CD4-positive, alpha-beta T cell treated with Interleukin-15 for 1 hour (primary cell): Measurements from ENCODE around the gene ATF3.

ENCODE experiments used
- DNase-seq: peaks from one replicate; pipeline ENCODE4 v3.0.0-alpha.2; 2020

Gene ATF3

DNA sequence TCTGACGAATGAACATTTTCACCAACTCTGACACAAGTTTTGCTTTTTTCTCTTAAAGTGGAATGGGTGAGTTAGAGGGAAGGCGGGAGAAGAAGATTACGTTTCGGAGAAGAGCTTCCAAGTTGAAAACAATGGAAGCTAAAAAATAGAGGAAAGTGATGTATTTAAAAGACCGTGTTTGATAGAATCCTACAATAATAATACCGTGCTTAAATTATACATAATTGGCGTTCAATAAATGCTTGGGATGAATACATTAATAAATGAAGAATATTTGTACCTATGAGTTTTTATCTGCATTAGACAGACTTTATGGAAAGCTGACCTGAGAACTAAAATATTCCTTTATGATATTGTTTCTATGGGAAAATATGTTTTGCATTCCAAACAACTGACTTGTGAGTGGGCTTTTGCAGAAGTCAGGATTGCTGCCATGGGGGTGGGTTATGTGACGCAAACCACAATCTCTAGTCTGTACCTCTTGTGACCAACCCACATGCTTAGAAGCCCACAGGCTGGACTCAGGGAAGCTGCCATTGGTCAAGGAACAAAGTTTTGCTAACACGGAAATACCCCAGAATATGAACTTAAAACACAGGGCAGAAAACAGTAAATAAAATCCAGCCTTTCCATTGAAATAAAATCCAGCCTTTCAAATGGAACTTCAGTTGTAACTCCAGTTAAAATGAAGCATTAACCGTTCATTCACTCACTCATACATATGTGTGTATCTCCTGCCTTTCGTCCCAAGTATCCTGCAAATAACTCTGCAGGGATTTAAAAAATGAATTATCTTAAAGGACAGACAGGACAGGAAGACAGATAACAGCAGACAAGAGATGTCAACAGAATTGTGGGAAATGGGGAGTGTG, 21.3 kb upstream of the ATF3 start:
- DNase-seq, result no peak

DNA sequence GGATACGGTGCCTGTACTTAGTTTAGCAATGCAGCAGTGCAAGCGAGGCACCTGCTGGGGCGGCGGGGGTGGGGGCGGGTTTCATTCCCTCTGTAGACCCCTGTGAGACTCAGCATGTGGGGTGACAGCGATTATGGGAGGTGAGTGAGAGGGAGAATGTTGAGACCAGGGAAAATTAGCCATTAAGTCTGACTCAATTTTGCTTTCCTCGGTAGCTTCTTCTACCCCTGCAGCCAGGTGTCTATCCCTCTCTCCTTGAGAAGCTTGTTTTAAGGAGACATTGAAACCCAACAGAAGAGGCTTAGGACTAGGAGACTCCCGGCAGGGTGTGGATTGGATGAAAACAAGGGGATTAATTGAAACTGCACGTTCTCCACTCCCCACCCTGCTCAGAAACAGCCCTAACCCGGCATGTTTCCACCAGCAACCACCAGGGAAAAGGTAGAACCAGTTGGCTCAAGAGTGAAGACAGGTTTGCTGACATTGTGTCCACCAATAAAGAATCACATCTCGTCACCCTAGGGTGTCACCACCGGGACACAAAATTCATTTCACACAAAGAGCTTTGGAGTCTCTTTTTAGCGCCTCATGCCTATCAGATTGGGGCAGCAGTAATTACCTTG, 20.6 kb upstream of the ATF3 start:
- no peak for DNase-seq

DNA sequence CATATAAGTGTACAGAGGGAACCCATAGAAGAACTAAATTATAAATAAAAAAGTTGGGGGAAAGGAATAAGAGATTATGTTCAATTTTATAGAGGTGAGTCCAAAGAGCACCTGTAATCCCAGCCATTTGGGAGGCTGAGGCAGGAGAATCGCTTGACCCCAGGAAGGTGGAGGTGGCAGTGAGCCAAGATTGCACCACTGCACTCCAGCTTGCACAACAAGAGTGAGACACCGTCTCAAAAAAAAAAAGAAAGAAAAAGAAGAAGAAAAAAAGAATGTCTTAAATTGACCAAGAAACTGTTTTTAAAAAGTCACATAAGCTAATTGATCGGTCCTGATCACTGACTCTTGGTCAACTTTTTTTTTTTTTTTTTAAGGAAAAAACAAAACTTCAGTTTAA, 19.1 kb upstream of the ATF3 start:
- no peak for DNase-seq

DNA sequence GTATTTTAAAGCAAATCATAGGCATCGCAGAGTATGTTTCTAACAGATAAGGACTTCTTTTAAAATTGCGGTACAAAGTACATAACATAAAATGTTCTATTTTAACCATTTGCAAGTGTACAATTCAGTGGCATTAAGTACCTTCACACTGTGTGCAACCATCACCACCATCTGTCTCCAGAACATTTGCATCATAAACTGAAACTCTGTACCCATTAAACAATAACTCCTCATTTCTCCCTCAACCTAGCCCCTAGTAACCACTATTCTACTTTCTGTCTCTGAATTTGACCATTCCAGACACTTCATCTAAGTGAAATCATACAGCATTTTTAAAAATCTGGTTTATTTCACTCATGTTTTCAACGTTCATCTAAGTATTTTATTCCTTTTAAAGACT, 16.6 kb upstream of the ATF3 start:
- DNase-seq, result no peak

DNA sequence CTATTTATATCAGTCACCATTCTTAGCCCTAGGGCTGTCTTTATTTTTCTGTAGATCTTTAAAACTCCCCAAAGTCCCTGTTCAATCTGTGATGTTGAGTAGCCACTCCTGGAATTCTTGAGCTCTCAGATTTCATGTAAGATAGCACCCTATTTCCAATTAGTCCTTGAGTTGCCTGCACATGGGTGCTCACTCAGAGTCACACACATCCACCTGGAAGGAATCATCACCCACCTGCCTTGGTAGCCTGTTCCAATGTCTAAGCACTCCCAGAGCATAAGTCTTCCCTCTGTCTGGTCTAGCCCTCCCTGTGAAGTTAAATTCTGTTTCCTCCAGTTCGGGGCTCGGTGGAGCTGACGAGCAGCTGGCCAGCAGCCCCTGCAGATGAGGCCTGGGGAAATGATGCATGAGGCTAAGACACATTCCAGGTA, 14.7 kb upstream of the ATF3 start:
- no peak for DNase-seq

DNA sequence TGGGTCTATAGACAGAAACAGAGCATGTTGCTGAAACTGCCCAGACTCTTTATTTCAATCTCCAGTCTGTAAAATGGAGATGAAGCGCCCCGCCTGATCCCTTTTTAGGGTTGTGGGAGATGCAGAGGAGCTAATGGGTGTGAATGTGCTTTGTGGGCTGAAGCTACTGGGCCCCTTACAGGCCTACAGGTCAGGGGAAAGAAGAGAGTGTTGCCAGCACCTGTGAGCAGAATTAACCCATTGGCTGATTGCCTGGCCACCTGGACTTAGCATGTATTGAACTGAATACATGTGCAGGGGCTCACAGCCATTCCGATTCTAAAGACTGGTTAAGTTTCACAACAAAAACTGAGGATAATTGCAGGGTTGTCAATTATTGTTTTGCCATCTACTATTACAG, 13.9 kb upstream of the ATF3 start:
- no peak for DNase-seq

DNA sequence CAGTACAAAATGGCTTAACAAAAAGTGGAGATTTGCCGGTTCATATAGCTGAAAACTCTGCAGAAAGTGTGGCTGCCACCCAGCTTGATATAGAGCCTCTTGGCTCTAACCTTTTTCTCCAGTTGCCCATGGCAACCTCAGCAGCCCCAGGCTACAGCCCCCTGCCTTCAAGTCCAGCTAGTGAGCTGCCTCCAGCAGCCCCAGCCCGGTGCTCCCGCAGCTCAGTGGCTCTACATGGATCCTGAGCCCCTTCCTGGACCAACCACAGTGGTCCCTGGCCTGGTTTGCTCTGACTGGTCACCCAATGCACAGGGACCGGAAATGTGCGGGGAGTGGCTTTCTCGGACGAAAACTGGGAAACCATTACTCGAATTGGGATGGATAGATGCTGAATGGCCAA, 13.3 kb upstream of the ATF3 start:
- no peak for DNase-seq

DNA sequence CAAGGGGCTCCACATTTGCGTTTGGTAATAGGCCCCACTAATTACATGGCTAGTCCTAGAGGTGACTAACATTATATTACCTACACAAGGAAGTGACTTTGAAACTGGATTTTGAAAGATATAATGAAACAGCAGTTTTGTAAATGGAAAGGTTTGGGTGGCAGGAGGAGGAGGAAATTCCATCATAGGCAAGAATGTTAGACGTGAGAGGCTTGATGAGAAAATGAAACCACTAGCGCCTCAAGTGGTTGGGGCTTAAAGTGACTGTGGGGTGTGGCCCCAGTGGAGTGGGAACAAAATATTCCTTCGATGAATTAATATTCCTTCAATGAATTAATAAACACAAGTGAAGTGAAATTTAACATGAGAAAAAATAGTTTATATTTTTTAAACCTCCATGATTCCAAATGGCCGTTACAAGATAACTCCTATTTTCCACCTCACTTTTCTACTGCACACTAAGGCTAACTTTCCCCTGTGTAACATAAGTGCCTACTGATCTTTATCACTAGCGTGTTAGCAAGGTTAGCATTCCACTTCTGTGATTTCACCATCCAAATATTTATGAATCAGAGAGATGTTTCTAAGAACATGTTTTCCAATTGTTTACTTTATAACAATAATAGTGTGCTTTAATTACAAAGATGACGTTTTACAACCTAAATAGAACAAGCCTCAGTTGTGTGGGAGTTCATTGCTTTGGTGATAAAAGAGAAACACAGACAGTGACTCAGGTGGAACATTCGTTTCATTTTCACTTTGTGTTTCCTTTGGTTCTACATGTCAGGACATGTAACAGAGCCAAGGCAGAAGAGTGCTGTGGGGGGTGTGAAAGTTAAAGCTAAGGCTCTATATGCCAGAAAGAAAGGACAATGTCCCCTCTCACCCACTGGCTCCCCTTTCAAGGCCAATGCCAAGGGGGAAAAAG, 12.5 kb upstream of the ATF3 start:
- DNase-seq, result peak; percentile 50

DNA sequence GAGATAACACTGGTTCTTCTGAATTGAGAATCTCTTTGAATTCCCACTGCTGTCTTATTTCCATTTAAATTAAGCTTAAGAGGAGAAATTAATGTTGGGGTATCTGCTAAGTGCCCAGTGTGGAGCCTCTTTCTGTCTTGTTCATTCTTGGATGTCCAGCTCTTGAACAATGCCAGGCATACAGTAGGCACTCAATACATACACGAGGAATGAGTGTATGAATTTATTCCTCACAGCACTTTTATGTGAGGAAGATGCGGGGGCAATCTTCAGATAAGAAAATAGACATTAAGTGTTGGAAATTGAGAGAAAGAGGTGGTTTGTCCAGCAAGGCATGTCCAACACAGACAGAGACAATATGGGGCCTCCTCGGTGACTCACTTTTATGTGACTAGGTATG, 11.8 kb upstream of the ATF3 start:
- no peak for DNase-seq

DNA sequence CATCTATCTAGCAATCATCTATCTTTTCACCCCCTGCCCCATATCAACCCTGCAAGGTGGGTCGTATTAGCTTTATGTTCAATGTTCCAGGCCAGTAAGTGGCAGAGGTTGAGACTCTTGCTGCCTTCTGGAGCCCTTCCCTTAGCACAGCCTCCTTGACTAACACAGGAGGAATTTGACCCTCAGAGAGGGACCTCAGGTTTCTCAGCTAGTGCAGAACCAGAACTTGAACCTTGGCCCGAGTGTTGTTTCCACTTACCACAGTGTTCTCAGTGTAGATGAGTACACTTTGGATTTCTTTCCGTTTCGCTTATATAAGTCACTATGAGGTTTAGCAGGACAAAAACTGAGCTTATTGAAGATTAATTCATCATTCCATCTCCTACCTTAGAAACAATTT, 11.1 kb upstream of the ATF3 start:
- no peak for DNase-seq

DNA sequence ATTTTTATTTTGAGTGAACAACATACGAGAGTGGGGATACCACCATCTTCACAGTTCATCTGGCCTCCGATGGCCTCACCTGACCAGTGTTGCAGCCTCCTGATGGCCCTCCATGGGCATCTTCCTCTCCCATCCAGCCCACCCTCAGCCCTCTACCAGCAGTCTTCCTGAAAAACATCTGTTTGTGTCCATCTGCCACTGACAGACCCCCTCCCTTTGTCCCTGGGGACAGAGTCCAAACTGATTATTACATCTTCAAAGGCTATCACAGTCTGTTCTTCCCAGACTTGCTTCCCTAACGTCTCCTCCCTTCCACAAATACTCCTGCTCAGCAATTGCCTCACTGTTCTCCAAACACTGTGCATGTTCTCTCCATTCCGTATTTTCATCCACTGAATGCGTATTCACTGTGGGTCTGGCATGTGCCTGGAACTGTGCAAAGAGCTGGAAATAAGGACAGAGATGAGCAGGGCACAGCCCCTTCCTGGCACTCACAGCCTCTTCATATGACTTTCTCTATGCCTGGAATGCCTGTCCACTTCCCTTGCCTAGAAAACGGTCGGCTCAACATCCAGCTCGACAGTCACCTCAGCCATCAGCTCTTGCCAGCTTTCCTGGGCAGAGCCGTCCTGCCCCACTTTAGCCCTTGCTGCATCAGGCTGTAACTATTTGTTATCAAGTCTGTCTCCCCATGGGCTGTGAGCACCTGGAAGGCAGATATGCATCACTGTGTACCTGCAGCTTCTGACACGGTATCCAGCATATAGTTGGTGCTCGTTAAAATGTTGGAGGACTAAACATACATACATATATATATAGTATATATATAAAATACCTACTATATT, 8.3 kb upstream of the ATF3 start:
- no peak for DNase-seq

DNA sequence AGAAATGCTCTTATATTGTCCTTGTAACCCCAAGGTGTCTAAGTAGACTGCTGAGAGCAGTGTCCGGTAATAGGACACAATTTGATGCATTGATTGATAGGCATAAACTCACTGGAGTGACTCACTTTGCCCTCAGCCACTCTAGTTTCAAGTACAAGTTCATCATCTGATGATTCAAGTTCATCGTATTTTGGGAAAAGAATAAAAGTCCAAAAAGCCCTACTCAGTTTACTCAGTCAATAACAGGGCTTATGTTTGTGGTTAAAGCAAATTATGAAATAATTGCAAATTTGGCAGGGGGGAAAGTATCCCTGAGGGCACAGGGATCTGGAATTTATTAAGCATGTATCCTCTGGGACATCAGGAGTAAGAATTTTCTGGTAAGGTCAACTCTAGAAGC, 7.6 kb upstream of the ATF3 start:
- no peak for DNase-seq

DNA sequence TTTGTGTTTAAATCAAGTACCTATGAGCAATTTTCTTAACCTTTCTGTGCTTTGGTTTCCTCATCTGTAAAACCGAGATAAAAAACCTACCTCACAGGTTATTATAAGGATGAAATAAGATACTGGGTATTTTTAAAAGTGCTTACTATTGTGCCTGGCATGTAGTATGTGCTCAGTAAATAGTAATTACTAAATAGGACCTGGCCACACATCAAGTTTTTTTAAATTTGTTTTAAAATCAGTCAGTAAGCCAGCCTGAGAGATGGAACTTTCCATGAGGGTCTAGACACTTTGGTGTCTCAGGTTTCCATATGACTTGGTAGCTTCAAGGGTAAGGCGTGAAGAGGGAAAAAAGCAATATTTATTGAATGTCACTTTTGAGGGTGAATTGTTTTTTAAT, 7.0 kb upstream of the ATF3 start:
- DNase-seq, result no peak

DNA sequence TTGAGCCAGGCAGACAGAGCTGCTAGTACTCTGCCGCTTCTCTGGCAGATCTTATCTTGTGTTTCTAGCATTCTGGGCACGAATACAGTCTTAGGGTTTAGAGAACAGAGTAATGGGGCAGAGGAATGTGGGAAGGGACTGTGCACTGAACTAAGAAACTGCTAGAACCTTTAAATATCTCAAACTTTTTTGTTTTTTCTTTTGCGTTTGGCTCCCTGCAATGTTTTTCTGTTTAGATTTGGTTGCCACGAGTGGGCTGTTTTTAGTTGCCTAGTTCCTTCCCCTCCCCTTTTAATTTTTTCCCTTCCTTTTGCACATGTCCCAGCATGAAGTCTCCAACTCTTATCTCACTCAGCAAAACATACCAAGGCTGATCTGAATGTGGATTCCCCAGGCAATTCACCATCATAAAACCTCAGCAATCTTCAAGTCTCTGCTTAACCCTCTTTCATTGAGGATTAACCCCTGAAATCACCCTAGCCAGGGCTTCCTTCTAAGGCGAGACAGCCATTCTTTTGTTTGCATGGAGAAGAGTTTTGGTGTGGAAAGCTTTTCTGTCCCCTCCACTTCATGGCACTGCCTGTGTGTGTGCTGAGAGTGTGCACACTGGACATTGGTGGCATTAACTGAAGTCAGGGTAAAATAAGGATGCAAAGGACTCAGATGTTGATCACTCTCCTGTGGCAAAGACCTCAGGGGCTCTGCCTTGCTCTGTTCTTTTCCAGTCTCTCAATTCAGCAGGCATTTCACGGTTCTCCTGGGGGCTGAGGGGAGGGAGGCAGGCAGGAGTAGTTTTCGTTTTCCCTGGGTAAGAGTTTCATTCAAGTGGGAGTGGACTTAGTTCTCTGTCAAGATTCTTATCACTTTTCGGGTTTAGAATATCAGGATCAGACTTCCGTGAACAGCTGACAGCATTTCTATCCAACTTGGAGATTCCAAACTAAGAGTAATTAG, 2.8 kb upstream of the ATF3 start:
- DNase-seq, result no peak

DNA sequence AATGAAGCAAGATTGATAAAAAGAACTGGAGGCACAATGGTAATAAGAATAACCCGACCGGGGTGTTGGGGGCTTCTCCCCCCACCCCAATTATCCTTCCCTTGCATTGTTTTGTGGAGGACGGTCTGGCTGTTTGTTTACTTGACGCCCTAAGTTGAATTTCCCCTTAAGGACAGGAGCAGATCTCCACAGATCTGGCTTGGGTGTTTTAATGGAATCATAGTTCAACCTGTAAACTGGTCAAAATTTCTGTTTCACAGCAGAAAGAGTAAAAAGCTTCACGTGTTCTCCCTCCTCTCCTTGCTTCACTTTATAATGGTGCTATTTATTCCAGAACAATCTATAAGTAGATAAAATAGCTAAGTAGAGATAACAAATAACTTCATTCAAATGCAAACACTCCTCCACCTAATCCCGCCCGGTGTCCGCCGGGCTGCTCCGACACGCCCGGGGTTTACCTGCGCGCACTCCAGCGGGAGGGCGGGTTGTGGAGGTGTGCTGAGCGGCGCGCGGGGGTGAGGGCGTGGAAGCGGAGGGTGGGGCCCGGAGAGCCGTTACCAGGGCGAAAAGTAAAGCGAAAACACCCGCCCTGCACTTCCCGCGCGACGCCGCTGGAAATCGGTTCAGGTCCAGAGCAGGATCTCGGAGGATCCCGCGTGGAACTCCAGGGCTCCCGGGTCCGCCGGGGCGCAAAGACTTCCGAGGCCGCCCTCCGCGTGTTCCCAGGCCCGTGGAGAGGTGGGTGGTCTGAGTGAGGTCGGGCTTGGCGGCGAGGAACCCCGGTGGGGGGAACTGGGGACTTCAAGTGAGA, 2.0 kb upstream of the ATF3 start:
- peak; percentile 73 for DNase-seq

DNA sequence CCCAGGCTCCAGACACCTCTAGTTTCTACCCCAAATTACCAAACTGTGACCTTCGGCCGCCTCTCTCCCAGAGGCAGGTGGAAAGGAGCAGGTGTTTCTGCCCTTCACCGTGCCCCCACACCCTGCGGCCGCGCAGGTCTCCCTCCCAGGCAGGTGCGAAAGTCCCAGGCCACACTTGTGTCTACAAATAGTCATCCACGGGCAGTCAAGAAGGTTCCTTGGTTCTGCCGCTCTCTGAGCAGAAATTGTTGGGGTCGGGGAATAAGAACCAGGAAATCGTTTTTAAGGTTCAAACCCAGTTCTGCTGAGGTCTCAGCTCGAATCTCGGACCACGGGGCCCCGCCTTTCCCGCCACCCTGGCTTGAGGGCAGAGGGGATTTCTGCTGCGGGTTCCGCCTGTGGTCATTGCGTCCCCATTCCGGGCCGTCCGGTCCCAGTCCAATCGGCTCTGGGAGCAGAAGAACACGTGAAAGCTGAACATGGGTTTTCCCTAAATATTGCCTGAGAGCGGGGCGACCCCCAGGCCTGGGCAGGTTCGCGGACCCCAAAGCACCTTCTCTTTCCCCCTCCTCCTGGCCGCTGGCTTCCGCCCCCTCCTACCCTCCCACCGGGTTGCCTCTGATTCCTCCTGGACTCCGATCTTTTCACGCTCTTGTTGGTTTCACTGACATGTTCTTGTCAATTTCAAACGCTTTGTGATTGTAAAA, 1.2 kb upstream of the ATF3 start:
- peak; percentile 65 for DNase-seq

DNA sequence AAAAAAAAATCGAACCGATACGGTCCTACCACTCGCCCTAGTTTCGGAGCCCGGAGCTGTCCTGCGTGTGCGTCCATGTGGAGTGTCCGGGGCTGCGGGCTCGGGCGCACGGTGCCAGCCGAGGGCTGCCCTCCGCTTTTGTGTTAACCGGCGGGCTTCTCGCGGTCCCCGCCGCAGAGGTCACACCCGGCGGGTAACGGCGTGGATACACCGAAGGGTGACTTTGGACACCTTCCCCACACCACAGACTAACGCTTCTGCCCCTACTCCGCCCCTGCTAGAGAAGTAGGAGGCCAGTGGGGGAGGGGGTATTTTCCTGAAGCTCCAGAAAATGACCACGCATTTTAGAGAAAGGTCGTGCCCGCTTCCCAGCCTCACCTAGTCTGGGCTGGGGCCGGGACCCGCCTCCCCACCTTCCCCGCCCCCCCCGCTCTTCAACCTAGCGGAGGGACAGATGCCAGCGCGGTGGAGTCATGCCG, 609 bp upstream of the ATF3 start:
- no peak for DNase-seq

DNA sequence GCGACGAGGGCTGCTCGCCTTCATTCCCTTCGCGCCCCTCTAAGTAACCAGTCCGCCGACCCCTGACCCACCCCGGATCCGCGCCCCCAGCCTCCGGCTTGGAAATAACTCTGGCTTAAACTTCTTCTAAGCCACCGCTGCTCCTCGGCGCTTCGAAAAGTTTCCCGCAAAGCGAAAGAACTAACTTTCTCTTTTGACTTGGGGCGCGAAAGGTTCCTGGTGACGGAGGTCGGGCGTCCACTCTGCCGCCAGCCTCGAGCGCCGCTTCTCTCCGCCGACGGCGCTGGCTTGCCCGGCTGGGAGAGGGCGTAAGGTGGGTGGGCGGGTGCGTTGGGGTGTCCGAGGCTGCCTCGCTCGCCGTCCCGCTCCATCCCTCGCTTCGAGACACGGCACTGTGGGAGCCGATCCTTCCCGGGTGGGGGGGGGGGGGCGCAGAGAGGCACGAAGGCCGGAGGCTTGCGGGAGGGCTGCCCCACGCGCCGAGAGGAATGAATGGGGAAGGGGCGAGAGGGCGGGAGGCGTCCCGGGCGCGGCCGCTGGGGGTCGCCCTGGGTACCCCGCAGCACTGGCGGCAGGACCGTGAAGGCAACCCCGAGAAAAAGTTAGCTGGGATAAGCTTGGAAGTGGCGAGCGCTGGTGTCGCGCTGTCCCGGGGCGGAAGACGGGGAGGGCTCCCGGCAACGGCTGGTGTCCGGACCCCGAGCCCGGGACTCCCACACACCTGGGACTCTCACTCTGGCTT, 569 bp downstream of the ATF3 start:
- peak; percentile 51 for DNase-seq
